HEK293 (cell line): ENCODE measurements around the gene ZNF536.

ENCODE experiments used
- CTCF ChIA-PET: fragments of 350-600 bp; formaldehyde crosslinking; extraction: SDS; loops from one replicate; lab custom pipeline; 2021; ENCODE audit warnings: antibody characterized with exemption; lab: Yijun Ruan, JAX
- POLR2A ChIA-PET: fragments of 300-600 bp; formaldehyde crosslinking; extraction: SDS; loops from one replicate; lab custom pipeline; 2020; ENCODE audit warnings: antibody characterized with exemption, inconsistent platforms; lab: Yijun Ruan, JAX
- H3K27ac ChIP-seq: fragments of 200-500 bp; sonication (Bioruptor generic); 2 replicates; pipeline ENCODE4 v1.5.1; 2014; ENCODE audit warnings: low read depth, low read length, control low read depth, inconsistent platforms; ENCODE audit errors: extremely low read depth
- H3K36me3 ChIP-seq, 2 experiments: fragments of 200-500 bp in 1 of 2; sonication (Bioruptor generic) in 1 of 2; 1 replicate in 1 of 2; 2 replicates in 1 of 2; pipeline ENCODE4 v1.5.1; 2014 to 2017; ENCODE audit warnings: inconsistent platforms in 2 of 2, low read length in 2 of 2; ENCODE audit not compliant: control insufficient read depth in 2 of 2, insufficient read depth in 1 of 2
- H3K4me1 ChIP-seq: fragments of 200-500 bp; sonication (Bioruptor generic); 2 replicates; pipeline ENCODE4 v1.5.1; 2014; ENCODE audit warnings: mild to moderate bottlenecking, low read length, inconsistent platforms; ENCODE audit not compliant: control insufficient read depth, insufficient read depth
- H3K4me3 ChIP-seq: 2 replicates; pipeline ENCODE4 v1.5.1; 2011; ENCODE audit warnings: low read depth, mild to moderate bottlenecking, control low read depth, low read length, moderate library complexity
- H3K9me3 ChIP-seq: fragments of 200-500 bp; sonication (Bioruptor generic); 2 replicates; pipeline ENCODE4 v1.5.1; 2014; ENCODE audit warnings: low read depth, low read length, inconsistent platforms; ENCODE audit not compliant: control insufficient read depth, insufficient read depth
- KLF10 ChIP-seq: fragments of 450-650 bp; IDR thresholded peaks from 2 replicates; pipeline ENCODE4 v1.5.1; 2018; ENCODE audit warnings: missing biosample characterization, mild to moderate bottlenecking, missing genetic modification characterization
- SCRT2 ChIP-seq: fragments of 450-650 bp; formaldehyde crosslinking; IDR thresholded peaks from 2 replicates; pipeline ENCODE4 v1.5.1; 2016; ENCODE audit warnings: missing biosample characterization, missing genetic modification characterization
- YY2 ChIP-seq: fragments of 450-650 bp; formaldehyde crosslinking; IDR thresholded peaks from 2 replicates; pipeline ENCODE4 v1.5.1; 2016; ENCODE audit warnings: missing biosample characterization, missing genetic modification characterization
- ZBTB17 ChIP-seq: fragments of 450-650 bp; formaldehyde crosslinking; IDR thresholded peaks from 2 replicates; pipeline ENCODE4 v1.5.1; 2016; ENCODE audit warnings: missing biosample characterization, missing genetic modification characterization
- ZFHX2 ChIP-seq: fragments of 450-650 bp; formaldehyde crosslinking; conservative IDR thresholded peaks from 2 replicates; pipeline ENCODE4 v1.5.1; 2016; ENCODE audit warnings: missing biosample characterization, missing genetic modification characterization
- ZNF114 ChIP-seq: fragments of 450-650 bp; formaldehyde crosslinking; IDR thresholded peaks from 2 replicates; pipeline ENCODE4 v1.5.0; 2017; ENCODE audit warnings: missing biosample characterization, missing genetic modification characterization
- ZNF155 ChIP-seq: fragments of 450-650 bp; formaldehyde crosslinking; IDR thresholded peaks from 2 replicates; pipeline ENCODE4 v1.5.1; 2016; ENCODE audit warnings: missing biosample characterization, missing genetic modification characterization
- ZNF157 ChIP-seq: fragments of 450-650 bp; formaldehyde crosslinking; IDR thresholded peaks from 2 replicates; pipeline ENCODE4 v1.5.1; 2016; ENCODE audit warnings: missing biosample characterization, missing genetic modification characterization
- ZNF24 ChIP-seq: fragments of 450-650 bp; formaldehyde crosslinking; IDR thresholded peaks from 2 replicates; pipeline ENCODE4 v1.5.1; 2016; ENCODE audit warnings: missing biosample characterization, missing genetic modification characterization
- ZNF423 ChIP-seq: fragments of 450-650 bp; formaldehyde crosslinking; IDR thresholded peaks from 2 replicates; pipeline ENCODE4 v1.5.1; 2016; ENCODE audit warnings: missing biosample characterization, missing genetic modification characterization
- ZNF544 ChIP-seq: fragments of 450-650 bp; formaldehyde crosslinking; IDR thresholded peaks from 2 replicates; pipeline ENCODE4 v1.5.0; 2017; ENCODE audit warnings: missing biosample characterization, missing genetic modification characterization
- ZNF548 ChIP-seq: fragments of 450-650 bp; formaldehyde crosslinking; IDR thresholded peaks from 2 replicates; pipeline ENCODE4 v1.5.1; 2016; ENCODE audit warnings: missing biosample characterization, missing genetic modification characterization
- ZNF560 ChIP-seq: fragments of 450-650 bp; formaldehyde crosslinking; IDR thresholded peaks from 2 replicates; pipeline ENCODE4 v1.5.1; 2017; ENCODE audit warnings: missing biosample characterization, missing genetic modification characterization, borderline replicate concordance
- ZNF626 ChIP-seq: fragments of 450-650 bp; sonication (Bioruptor Pico); formaldehyde crosslinking; IDR thresholded peaks from 2 replicates; pipeline ENCODE4 v1.5.1; 2018; ENCODE audit warnings: missing biosample characterization, missing genetic modification characterization, inconsistent platforms
- ZNF654 ChIP-seq: fragments of 450-650 bp; formaldehyde crosslinking; IDR thresholded peaks from 2 replicates; pipeline ENCODE4 v1.5.1; 2016; ENCODE audit warnings: low read depth, missing biosample characterization, missing genetic modification characterization
- ZNF660 ChIP-seq: fragments of 450-650 bp; IDR thresholded peaks from 2 replicates; pipeline ENCODE4 v1.5.1; 2018; ENCODE audit warnings: missing biosample characterization, mild to moderate bottlenecking, missing genetic modification characterization
- ZNF670 ChIP-seq: fragments of 450-650 bp; formaldehyde crosslinking; IDR thresholded peaks from 2 replicates; pipeline ENCODE4 v1.5.1; 2016; ENCODE audit warnings: missing biosample characterization, missing genetic modification characterization, low read depth
- ZNF677 ChIP-seq: fragments of 450-650 bp; IDR thresholded peaks from 2 replicates; pipeline ENCODE4 v1.5.0; 2018; ENCODE audit warnings: missing biosample characterization, mild to moderate bottlenecking, missing genetic modification characterization, moderate library complexity
- ZNF777 ChIP-seq: fragments of 450-650 bp; formaldehyde crosslinking; IDR thresholded peaks from 2 replicates; pipeline ENCODE4 v1.5.1; 2017; ENCODE audit warnings: missing biosample characterization, missing genetic modification characterization, borderline replicate concordance
- ZNF843 ChIP-seq: fragments of 450-650 bp; formaldehyde crosslinking; IDR thresholded peaks from 2 replicates; pipeline ENCODE4 v1.5.1; 2016; ENCODE audit warnings: missing biosample characterization, missing genetic modification characterization
- TF ChIP-seq, protein P1 (sequence below): fragments of 450-650 bp; formaldehyde crosslinking; IDR thresholded peaks from 2 replicates; pipeline ENCODE4 v1.5.1; 2016; ENCODE audit warnings: missing biosample characterization, missing genetic modification characterization
- TF ChIP-seq, protein P2 (sequence below): fragments of 450-650 bp; formaldehyde crosslinking; IDR thresholded peaks from 2 replicates; pipeline ENCODE4 v1.5.1; 2016; ENCODE audit warnings: missing biosample characterization, missing genetic modification characterization
- TF ChIP-seq, protein P3 (sequence below): fragments of 450-650 bp; formaldehyde crosslinking; IDR thresholded peaks from 2 replicates; pipeline ENCODE4 v1.5.1; 2016; ENCODE audit warnings: missing biosample characterization, missing genetic modification characterization
- TF ChIP-seq, protein P4 (sequence below): fragments of 450-650 bp; formaldehyde crosslinking; IDR thresholded peaks from 2 replicates; pipeline ENCODE4 v1.5.1; 2016; ENCODE audit warnings: missing biosample characterization, missing genetic modification characterization
- TF ChIP-seq, protein P5 (sequence below): fragments of 450-650 bp; formaldehyde crosslinking; IDR thresholded peaks from 2 replicates; pipeline ENCODE4 v1.5.1; 2017; ENCODE audit warnings: missing biosample characterization, missing genetic modification characterization
- TF ChIP-seq, protein P6 (sequence below): fragments of 450-650 bp; formaldehyde crosslinking; IDR thresholded peaks from 2 replicates; pipeline ENCODE4 v1.5.1; 2016; ENCODE audit warnings: missing biosample characterization, missing genetic modification characterization

The ZNF536 gene

DNA sequence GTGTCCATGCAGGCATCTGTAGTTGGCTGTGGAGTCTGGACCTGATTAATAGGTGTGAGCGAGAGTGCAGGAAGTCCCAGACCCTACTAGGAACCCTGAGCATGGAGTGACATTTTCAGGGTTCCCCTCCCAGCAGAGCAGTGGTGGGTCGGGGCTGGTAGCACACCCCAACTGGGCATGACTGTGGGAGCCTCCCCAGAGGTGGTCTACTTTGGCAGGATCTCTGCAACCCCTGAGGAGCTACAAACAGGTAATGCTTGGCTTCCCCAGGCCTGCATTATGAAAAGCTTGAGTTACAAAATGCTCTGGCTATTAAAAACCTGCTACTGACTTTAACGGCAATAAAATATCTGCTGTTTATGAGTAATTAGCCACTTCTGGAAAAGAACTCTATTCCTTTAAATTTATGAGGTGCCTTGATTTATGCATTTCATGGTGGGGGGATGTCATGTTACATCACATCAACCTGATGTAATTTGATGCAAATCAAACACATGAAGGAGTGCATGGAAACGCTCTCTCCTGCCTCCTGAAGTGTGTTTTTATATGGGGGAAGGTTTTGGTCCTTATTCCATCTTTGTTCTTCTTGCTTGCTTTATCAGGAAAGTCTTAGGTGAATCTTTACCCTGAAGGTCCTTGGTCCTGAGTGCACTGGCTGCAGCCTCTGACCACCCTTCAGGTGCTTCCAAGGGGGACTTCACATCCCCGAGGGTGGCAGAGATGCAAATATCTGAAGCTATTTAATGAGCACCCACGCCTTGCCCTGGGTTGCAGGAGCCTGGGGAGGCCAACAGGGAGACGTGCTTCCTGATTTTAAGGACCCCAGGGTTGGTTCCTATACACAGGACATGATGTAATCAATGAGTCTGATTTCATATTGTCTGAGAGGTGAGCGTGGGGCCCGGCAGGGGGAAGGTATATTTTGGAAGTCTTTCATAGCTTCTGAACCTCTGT, 54.0 kb downstream of the ZNF536 start (continued):
- TF ChIP-seq, protein P1, sequence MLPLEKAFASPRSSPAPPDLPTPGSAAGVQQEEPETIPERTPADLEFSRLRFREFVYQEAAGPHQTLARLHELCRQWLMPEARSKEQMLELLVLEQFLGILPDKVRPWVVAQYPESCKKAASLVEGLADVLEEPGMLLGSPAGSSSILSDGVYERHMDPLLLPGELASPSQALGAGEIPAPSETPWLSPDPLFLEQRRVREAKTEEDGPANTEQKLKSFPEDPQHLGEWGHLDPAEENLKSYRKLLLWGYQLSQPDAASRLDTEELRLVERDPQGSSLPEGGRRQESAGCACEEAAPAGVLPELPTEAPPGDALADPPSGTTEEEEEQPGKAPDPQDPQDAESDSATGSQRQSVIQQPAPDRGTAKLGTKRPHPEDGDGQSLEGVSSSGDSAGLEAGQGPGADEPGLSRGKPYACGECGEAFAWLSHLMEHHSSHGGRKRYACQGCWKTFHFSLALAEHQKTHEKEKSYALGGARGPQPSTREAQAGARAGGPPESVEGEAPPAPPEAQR (tag by site-specific recombination): 0 out of 2 replicates have a peak, but pooled peaks have one; percentile 59
- TF ChIP-seq, all 188 proteins: peak for 54

DNA sequence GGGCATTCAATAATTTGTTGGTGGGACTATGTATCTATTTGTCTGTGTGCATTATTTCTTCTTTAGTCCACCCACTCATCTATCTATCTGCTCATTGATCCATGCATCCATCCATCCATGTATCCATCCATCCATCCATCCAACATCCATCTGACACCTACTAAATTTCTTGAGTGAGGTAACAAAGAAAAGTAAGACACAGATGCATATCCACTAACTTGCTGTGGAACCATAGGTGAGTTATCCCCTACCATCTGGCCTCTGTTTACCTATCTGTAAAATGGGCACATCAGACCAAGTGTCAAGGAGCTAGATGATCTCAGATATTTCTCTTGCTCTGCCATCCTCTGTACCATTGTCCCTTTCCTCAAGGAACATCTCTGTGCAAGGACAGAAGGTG, 54.7 kb downstream of the ZNF536 start:
- H3K9me3 ChIP-seq: no peaks in the 10 kb centered on the region; the same call in 1 of the 2 replicates
- H3K4me1 ChIP-seq: peaks cover 11% of the 10 kb centered on the region
- no peak overlapping the region for H3K4me3 ChIP-seq
- ChIA-PET CTCF (no interaction called here), POLR2A (no interaction called here)
- H3K36me3 ChIP-seq: no peaks in the 10 kb centered on the region
- no peak overlapping the region for H3K27ac ChIP-seq
- TF ChIP-seq ZNF660 (tag by site-specific recombination) (no peak), ZNF677 (tag by site-specific recombination) (no peak), ZNF24 (tag by site-specific recombination) (peak; percentile 88), ZNF777 (tag by site-specific recombination) (no peak), ZNF157 (tag by site-specific recombination) (peak; percentile 10; the same call in 1 of the 2 replicates), YY2 (tag by site-specific recombination) (peak; percentile 41; the same call in 1 of the 2 replicates), ZNF548 (tag by site-specific recombination) (peak; percentile 49; the same call in 1 of the 2 replicates), ZNF423 (tag by site-specific recombination) (no peak), ZNF670 (tag by site-specific recombination) (peak; percentile 19; the same call in 1 of the 2 replicates), ZFHX2 (tag by site-specific recombination) (no peak), ZNF544 (tag by site-specific recombination) (peak; percentile 68; the same call in 1 of the 2 replicates), ZBTB17 (peak; percentile 82), ZNF155 (tag by site-specific recombination) (peak; percentile 60; the same call in 1 of the 2 replicates), ZNF654 (tag by site-specific recombination) (no peak), KLF10 (tag by site-specific recombination) (no peak), SCRT2 (tag by site-specific recombination) (0 out of 2 replicates have a peak, but pooled peaks have one; percentile 15), ZNF626 (tag by site-specific recombination) (no peak), ZNF560 (tag by site-specific recombination) (no peak), ZNF843 (tag by site-specific recombination) (no peak), ZNF114 (tag by site-specific recombination) (peak; percentile 83; the same call in 1 of the 2 replicates)
- TF ChIP-seq, protein P2, sequence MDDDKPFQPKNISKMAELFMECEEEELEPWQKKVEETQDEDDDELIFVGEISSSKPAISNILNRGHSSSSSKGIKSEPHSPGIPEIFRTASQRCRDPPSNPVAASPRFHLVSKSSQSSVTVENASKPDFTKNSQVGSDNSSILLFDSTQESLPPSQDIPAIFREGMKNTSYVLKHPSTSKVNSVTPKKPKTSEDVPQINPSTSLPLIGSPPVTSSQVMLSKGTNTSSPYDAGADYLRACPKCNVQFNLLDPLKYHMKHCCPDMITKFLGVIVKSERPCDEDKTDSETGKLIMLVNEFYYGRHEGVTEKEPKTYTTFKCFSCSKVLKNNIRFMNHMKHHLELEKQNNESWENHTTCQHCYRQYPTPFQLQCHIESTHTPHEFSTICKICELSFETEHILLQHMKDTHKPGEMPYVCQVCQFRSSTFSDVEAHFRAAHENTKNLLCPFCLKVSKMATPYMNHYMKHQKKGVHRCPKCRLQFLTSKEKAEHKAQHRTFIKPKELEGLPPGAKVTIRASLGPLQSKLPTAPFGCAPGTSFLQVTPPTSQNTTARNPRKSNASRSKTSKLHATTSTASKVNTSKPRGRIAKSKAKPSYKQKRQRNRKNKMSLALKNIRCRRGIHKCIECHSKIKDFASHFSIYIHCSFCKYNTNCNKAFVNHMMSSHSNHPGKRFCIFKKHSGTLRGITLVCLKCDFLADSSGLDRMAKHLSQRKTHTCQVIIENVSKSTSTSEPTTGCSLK: no peak
- TF ChIP-seq, protein P3, sequence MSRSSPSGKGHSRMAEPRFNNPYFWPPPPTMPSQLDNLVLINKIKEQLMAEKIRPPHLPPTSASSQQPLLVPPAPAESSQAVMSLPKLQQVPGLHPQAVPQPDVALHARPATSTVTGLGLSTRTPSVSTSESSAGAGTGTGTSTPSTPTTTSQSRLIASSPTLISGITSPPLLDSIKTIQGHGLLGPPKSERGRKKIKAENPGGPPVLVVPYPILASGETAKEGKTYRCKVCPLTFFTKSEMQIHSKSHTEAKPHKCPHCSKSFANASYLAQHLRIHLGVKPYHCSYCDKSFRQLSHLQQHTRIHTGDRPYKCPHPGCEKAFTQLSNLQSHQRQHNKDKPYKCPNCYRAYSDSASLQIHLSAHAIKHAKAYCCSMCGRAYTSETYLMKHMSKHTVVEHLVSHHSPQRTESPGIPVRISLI (tag by site-specific recombination): no peak
- TF ChIP-seq, protein P4, sequence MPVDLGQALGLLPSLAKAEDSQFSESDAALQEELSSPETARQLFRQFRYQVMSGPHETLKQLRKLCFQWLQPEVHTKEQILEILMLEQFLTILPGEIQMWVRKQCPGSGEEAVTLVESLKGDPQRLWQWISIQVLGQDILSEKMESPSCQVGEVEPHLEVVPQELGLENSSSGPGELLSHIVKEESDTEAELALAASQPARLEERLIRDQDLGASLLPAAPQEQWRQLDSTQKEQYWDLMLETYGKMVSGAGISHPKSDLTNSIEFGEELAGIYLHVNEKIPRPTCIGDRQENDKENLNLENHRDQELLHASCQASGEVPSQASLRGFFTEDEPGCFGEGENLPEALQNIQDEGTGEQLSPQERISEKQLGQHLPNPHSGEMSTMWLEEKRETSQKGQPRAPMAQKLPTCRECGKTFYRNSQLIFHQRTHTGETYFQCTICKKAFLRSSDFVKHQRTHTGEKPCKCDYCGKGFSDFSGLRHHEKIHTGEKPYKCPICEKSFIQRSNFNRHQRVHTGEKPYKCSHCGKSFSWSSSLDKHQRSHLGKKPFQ (tag by site-specific recombination): no peak
- TF ChIP-seq, protein P5, sequence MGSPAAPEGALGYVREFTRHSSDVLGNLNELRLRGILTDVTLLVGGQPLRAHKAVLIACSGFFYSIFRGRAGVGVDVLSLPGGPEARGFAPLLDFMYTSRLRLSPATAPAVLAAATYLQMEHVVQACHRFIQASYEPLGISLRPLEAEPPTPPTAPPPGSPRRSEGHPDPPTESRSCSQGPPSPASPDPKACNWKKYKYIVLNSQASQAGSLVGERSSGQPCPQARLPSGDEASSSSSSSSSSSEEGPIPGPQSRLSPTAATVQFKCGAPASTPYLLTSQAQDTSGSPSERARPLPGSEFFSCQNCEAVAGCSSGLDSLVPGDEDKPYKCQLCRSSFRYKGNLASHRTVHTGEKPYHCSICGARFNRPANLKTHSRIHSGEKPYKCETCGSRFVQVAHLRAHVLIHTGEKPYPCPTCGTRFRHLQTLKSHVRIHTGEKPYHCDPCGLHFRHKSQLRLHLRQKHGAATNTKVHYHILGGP (tag by site-specific recombination): 0 out of 2 replicates have a peak, but pooled peaks have one; percentile 8
- TF ChIP-seq, protein P6, sequence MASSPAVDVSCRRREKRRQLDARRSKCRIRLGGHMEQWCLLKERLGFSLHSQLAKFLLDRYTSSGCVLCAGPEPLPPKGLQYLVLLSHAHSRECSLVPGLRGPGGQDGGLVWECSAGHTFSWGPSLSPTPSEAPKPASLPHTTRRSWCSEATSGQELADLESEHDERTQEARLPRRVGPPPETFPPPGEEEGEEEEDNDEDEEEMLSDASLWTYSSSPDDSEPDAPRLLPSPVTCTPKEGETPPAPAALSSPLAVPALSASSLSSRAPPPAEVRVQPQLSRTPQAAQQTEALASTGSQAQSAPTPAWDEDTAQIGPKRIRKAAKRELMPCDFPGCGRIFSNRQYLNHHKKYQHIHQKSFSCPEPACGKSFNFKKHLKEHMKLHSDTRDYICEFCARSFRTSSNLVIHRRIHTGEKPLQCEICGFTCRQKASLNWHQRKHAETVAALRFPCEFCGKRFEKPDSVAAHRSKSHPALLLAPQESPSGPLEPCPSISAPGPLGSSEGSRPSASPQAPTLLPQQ (tag by site-specific recombination): peak; percentile 34; the same call in 1 of the 2 replicates
